GM04503 (cell line): Measurements from ENCODE around the gene TTPAL.
"Not testable (repeated sequence)": the region's sequence is repeated elsewhere in the genome, so short reads cannot be mapped to it uniquely, and the experiment has no call there.

ENCODE experiments used
- DNase-seq: peaks from one replicate; pipeline ENCODE4 v3.0.0-alpha.2; 2012; ENCODE audit warnings: low read depth

TTPAL gene

GRCh38 chr20:44468044-44468782 is 7.5 kb upstream of the TTPAL start:
- DNase-seq = no peak

GRCh38 chr20:44470327-44470726 is 5.3 kb upstream of the TTPAL start:
- DNase-seq = no peak

GRCh38 chr20:44471481-44471882 is 4.2 kb upstream of the TTPAL start:
- peak; percentile 41 for DNase-seq

GRCh38 chr20:44472283-44472682 is 3.4 kb upstream of the TTPAL start:
- DNase-seq = not testable (repeated sequence)

- no peak for DNase-seq
Observed at GRCh38 chr20:44475372-44475693, 341 bp upstream of the TTPAL start.

GRCh38 chr20:44477151-44477550 is 1.5 kb downstream of the TTPAL start:
- no peak for DNase-seq

- DNase-seq = no peak
Observed at GRCh38 chr20:44478206-44478605, 2.5 kb downstream of the TTPAL start.

GRCh38 chr20:44479643-44480042 is 4.0 kb downstream of the TTPAL start:
- no peak for DNase-seq

- no peak for DNase-seq
Observed at GRCh38 chr20:44480097-44480496, 4.4 kb downstream of the TTPAL start.

- DNase-seq = no peak
Observed at GRCh38 chr20:44481719-44482416, 6.2 kb downstream of the TTPAL start.

- no peak for DNase-seq
Observed at GRCh38 chr20:44483112-44483511, 7.4 kb downstream of the TTPAL start.

- DNase-seq = no peak
Observed at GRCh38 chr20:44485078-44485829, 9.6 kb downstream of the TTPAL start.

- no peak for DNase-seq
Observed at GRCh38 chr20:44485830-44486198, 10.1 kb downstream of the TTPAL start.

GRCh38 chr20:44488551-44488950 is 12.9 kb downstream of the TTPAL start:
- DNase-seq = no peak

GRCh38 chr20:44489223-44489622 is 13.5 kb downstream of the TTPAL start:
- no peak for DNase-seq

- no peak for DNase-seq
Observed at GRCh38 chr20:44489931-44490330, 14.3 kb downstream of the TTPAL start.

- peak; percentile 65 for DNase-seq
Observed at GRCh38 chr20:44491635-44492395, 16.1 kb downstream of the TTPAL start.

- DNase-seq = peak; percentile 71
Observed at GRCh38 chr20:44494266-44494665, 18.6 kb downstream of the TTPAL start.

GRCh38 chr20:44494681-44495080 is 19.0 kb downstream of the TTPAL start:
- no peak for DNase-seq

- peak; percentile 54 for DNase-seq
Observed at GRCh38 chr20:44495257-44495656, 19.6 kb downstream of the TTPAL start.

- DNase-seq = peak; percentile 99
Observed at GRCh38 chr20:44495802-44496481, 20.3 kb downstream of the TTPAL start.

- DNase-seq = peak; percentile 69
Observed at GRCh38 chr20:44496976-44497375, 21.3 kb downstream of the TTPAL start.
